Transverse colon (tissue), 3 donors: Measurements from ENCODE around the gene ELN.

Experiments
- CTCF ChIP-seq, 5 experiments: fragments of 200-600 bp in 3 of 5; fragments of 450-650 bp in 2 of 5; sonication (generic) in 3 of 5; IDR thresholded peaks; 1 replicate in 2 of 5; 2 replicates in 3 of 5; pipeline ENCODE4 v1.5.1; 2016 to 2017; ENCODE audit warnings: antibody characterized with exemption in 5 of 5, inconsistent platforms in 3 of 5, mild to moderate bottlenecking in 2 of 5, moderate library complexity in 1 of 5
- POLR2A ChIP-seq: fragments of 450-650 bp; IDR thresholded peaks from one replicate; pipeline ENCODE4 v1.6.1; 2016; ENCODE audit warnings: antibody characterized with exemption, mild to moderate bottlenecking, moderate library complexity

GRCh38 chr7:73980206-73980605, 47.8 kb upstream of the ELN start:
- TF ChIP-seq CTCF (IDR thresholded peaks at IDR 0.05) (no peak), POLR2A (no peak)
